ENCODE data around the gene HOXD10.

Gene HOXD10

GRCh38 chr2:176074919-176075425 is 41.6 kb upstream of the HOXD10 start:
- TF ChIP-seq EZH2 (optimal IDR thresholded peaks at IDR 0.05; ENCODE audit: low read depth, low read length) (no peak), EZH2phosphoT487 (IDR thresholded peaks at IDR 0.05; ENCODE audit: low read length) (no peak)
- Histone ChIP-seq H3F3A (ENCODE audit: insufficient read depth, low read length) (no peaks in the 10 kb centered on the region), H3K27ac (ENCODE audit: low read length) (no peak overlapping the region), H2AFZ (ENCODE audit: low read length) (no peak overlapping the region), H3K9me2 (replicated peaks; ENCODE audit: insufficient read depth, low read length) (no peaks in the 10 kb centered on the region), H4K20me1 (ENCODE audit: insufficient read depth, low read length) (no peaks in the 10 kb centered on the region), H3K4me2 (ENCODE audit: low read depth, low read length) (no peak overlapping the region), H3K79me2 (ENCODE audit: low read length) (no peaks in the 10 kb centered on the region), H3K9me3 (replicated peaks; ENCODE audit: insufficient read depth, low read length) (no peaks in the 10 kb centered on the region), H3K4me1 (ENCODE audit: low read length) (no peaks in the 10 kb centered on the region), H3K9ac (ENCODE audit: low read length) (no peak overlapping the region), H3K27me3 (replicated peaks; ENCODE audit: insufficient read depth, low read length) (no peaks in the 10 kb centered on the region), H3K36me3 (replicated peaks; ENCODE audit: insufficient read depth, low read length) (no peaks in the 10 kb centered on the region), H3K4me3 (ENCODE audit: low read length) (no peak overlapping the region)
- no peak for DNase-seq

GRCh38 chr2:176075481-176075880 is 41.1 kb upstream of the HOXD10 start:
- Histone ChIP-seq H3K4me3 (ENCODE audit: low read length) (no peak overlapping the region), H3K4me1 (ENCODE audit: low read length) (no peaks in the 10 kb centered on the region), H3K36me3 (replicated peaks; ENCODE audit: insufficient read depth, low read length) (no peaks in the 10 kb centered on the region), H3F3A (ENCODE audit: insufficient read depth, low read length) (no peaks in the 10 kb centered on the region), H3K27me3 (replicated peaks; ENCODE audit: insufficient read depth, low read length) (no peaks in the 10 kb centered on the region), H3K9me2 (replicated peaks; ENCODE audit: insufficient read depth, low read length) (no peaks in the 10 kb centered on the region), H3K27ac (ENCODE audit: low read length) (no peak overlapping the region), H2AFZ (ENCODE audit: low read length) (no peak overlapping the region), H3K9me3 (replicated peaks; ENCODE audit: insufficient read depth, low read length) (no peaks in the 10 kb centered on the region), H3K79me2 (ENCODE audit: low read length) (no peaks in the 10 kb centered on the region), H3K4me2 (ENCODE audit: low read depth, low read length) (no peak overlapping the region), H3K9ac (ENCODE audit: low read length) (no peak overlapping the region), H4K20me1 (ENCODE audit: insufficient read depth, low read length) (no peaks in the 10 kb centered on the region)
- DNase-seq, result no peak
- TF ChIP-seq EZH2phosphoT487 (IDR thresholded peaks at IDR 0.05; ENCODE audit: low read length) (no peak), CTCF (IDR thresholded peaks at IDR 0.05; ENCODE audit: low read length) (no peak), EZH2 (optimal IDR thresholded peaks at IDR 0.05; ENCODE audit: low read depth, low read length) (no peak)

- no peaks in the 10 kb centered on the region for H3K9me2 ChIP-seq (replicated peaks; ENCODE audit: insufficient read depth, low read length)
- no peak for DNase-seq
- H3K27me3 ChIP-seq (replicated peaks; ENCODE audit: insufficient read depth, low read length), result no peaks in the 10 kb centered on the region
- no peak overlapping the region for H3K27ac ChIP-seq (ENCODE audit: low read length)
- H3K4me2 ChIP-seq (ENCODE audit: low read depth, low read length), result no peak overlapping the region
- no peaks in the 10 kb centered on the region for H3K4me1 ChIP-seq (ENCODE audit: low read length)
- TF ChIP-seq EZH2 (optimal IDR thresholded peaks at IDR 0.05; ENCODE audit: low read depth, low read length) (no peak), CTCF (IDR thresholded peaks at IDR 0.05; ENCODE audit: low read length) (no peak), EZH2phosphoT487 (IDR thresholded peaks at IDR 0.05; ENCODE audit: low read length) (no peak)
- no peak overlapping the region for H3K9ac ChIP-seq (ENCODE audit: low read length)
- H3K36me3 ChIP-seq (replicated peaks; ENCODE audit: insufficient read depth, low read length), result no peaks in the 10 kb centered on the region
- H4K20me1 ChIP-seq (ENCODE audit: insufficient read depth, low read length), result no peaks in the 10 kb centered on the region
- H3K79me2 ChIP-seq (ENCODE audit: low read length), result no peaks in the 10 kb centered on the region
- no peaks in the 10 kb centered on the region for H3K9me3 ChIP-seq (replicated peaks; ENCODE audit: insufficient read depth, low read length)
- no peak overlapping the region for H3K4me3 ChIP-seq (ENCODE audit: low read length)
- no peaks in the 10 kb centered on the region for H3F3A ChIP-seq (ENCODE audit: insufficient read depth, low read length)
- H2AFZ ChIP-seq (ENCODE audit: low read length), result no peak overlapping the region
Observed at GRCh38 chr2:176076063-176076462, 40.5 kb upstream of the HOXD10 start.

GRCh38 chr2:176076796-176077195 is 39.8 kb upstream of the HOXD10 start:
- H3F3A ChIP-seq (ENCODE audit: insufficient read depth, low read length), result no peaks in the 10 kb centered on the region
- no peaks in the 10 kb centered on the region for H3K4me1 ChIP-seq (ENCODE audit: low read length)
- H4K20me1 ChIP-seq (ENCODE audit: insufficient read depth, low read length), result no peaks in the 10 kb centered on the region
- no peak overlapping the region for H3K9ac ChIP-seq (ENCODE audit: low read length)
- H3K36me3 ChIP-seq (replicated peaks; ENCODE audit: insufficient read depth, low read length), result no peaks in the 10 kb centered on the region
- no peak overlapping the region for H3K27ac ChIP-seq (ENCODE audit: low read length)
- no peak overlapping the region for H2AFZ ChIP-seq (ENCODE audit: low read length)
- DNase-seq, result no peak
- no peaks in the 10 kb centered on the region for H3K9me3 ChIP-seq (replicated peaks; ENCODE audit: insufficient read depth, low read length)
- H3K4me3 ChIP-seq (ENCODE audit: low read length), result no peak overlapping the region
- TF ChIP-seq EZH2phosphoT487 (IDR thresholded peaks at IDR 0.05; ENCODE audit: low read length) (no peak), EZH2 (optimal IDR thresholded peaks at IDR 0.05; ENCODE audit: low read depth, low read length) (no peak), CTCF (IDR thresholded peaks at IDR 0.05; ENCODE audit: low read length) (no peak)
- no peaks in the 10 kb centered on the region for H3K27me3 ChIP-seq (replicated peaks; ENCODE audit: insufficient read depth, low read length)
- H3K4me2 ChIP-seq (ENCODE audit: low read depth, low read length), result no peak overlapping the region
- H3K9me2 ChIP-seq (replicated peaks; ENCODE audit: insufficient read depth, low read length), result no peaks in the 10 kb centered on the region
- H3K79me2 ChIP-seq (ENCODE audit: low read length), result no peaks in the 10 kb centered on the region
